Adipocyte (in vitro differentiated cells): ENCODE measurements around the gene UCKL1.
A peak's percentile ranks its signal among the peaks of the same experiment; 100 is the strongest.

Experiments
- DNase-seq: peaks from one replicate; pipeline ENCODE4 v3.0.0-alpha.2; 2015; ENCODE audit warnings: low read depth
- H3K27me3 ChIP-seq: replicated peaks from 2 replicates; pipeline ENCODE4 v1.7.0; 2013; ENCODE audit warnings: mild to moderate bottlenecking, low read length, moderate library complexity; ENCODE audit not compliant: control insufficient read depth, insufficient read depth
- H3K36me3 ChIP-seq: 2 replicates; pipeline ENCODE4 v1.7.0; 2013; ENCODE audit warnings: low read length, mild to moderate bottlenecking, moderate library complexity; ENCODE audit not compliant: control insufficient read depth, insufficient read depth, severe bottlenecking
- H3K4me1 ChIP-seq: 2 replicates; pipeline ENCODE4 v1.7.0; 2013; ENCODE audit warnings: mild to moderate bottlenecking, low read length, moderate library complexity; ENCODE audit not compliant: control insufficient read depth, insufficient read depth
- H3K4me3 ChIP-seq: 2 replicates; pipeline ENCODE4 v1.7.0; 2013; ENCODE audit warnings: mild to moderate bottlenecking, low read length, moderate library complexity
- H3K9ac ChIP-seq: 2 replicates; pipeline ENCODE4 v1.7.0; 2013; ENCODE audit warnings: mild to moderate bottlenecking, low read length, moderate library complexity
- H3K9me3 ChIP-seq: 2 replicates; pipeline ENCODE4 v1.7.0; 2013; ENCODE audit warnings: mild to moderate bottlenecking, low read length, moderate library complexity; ENCODE audit not compliant: control insufficient read depth

UCKL1 gene

DNA sequence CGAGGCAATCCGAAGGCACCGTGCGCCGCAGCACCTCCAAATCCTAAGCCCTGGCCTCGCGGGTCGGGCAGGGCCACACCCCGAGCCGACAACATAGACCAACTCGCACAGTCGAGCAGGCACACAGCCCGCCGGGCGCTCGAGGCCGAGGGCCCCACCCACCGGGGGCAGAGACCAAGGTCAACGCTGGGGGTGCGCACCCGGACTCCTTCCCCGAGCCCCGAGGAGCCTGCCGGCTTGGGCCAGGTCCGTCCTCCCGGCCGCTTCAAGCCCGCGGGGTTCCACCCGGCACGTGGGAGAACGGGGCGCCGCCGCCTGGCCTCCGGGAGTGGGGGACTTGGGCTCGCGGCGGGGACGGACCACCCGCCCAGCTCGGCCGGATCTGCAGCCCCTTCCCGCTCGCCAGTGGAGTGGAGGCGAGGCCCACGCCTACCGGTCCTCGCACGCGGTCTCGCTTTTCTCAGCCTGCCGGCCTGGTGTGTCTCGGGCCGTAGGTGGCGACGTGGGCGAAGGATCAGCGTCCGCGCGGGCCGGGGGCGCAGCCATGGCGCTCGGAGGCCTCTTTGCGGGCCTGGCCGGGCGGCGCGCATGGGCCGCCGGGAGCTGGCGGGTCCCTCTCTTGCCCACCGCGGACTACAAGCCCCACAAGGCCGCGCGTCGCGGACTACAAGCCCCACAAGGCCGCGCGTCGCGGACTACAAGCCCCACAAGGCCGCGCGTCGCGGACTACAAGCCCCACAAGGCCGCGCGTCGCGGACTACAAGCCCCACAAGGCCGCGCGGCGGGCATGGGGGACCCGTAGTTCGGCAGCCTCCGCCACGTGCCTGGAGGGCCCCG, at the start of gene UCKL1:
UCKL1 (minus strand) TSS at position 590 of the 837 bp plus-strand sequence; CDS start at position 546, 44 bp downstream.
- peak within 1 kb of the TSS; percentile 99 for H3K9ac ChIP-seq
- H3K4me1 ChIP-seq: peaks cover 42% of the 10 kb centered on the region
- no peaks in the 10 kb centered on the region for H3K27me3 ChIP-seq
- DNase-seq: peak; percentile 95
- peaks cover 15% of the 10 kb centered on the region for H3K36me3 ChIP-seq
- peak within 1 kb of the TSS; percentile 93 for H3K4me3 ChIP-seq
- H3K9me3 ChIP-seq: no peaks in the 10 kb centered on the region

- Histone ChIP-seq H3K36me3 (peaks cover 66% of the 10 kb centered on the region), H3K4me3 (no peak overlapping the region)
- DNase-seq: no peak
Observed at GRCh38 chr20:64005394-64005793, 49.2 kb upstream of the UCKL1 start.

DNA sequence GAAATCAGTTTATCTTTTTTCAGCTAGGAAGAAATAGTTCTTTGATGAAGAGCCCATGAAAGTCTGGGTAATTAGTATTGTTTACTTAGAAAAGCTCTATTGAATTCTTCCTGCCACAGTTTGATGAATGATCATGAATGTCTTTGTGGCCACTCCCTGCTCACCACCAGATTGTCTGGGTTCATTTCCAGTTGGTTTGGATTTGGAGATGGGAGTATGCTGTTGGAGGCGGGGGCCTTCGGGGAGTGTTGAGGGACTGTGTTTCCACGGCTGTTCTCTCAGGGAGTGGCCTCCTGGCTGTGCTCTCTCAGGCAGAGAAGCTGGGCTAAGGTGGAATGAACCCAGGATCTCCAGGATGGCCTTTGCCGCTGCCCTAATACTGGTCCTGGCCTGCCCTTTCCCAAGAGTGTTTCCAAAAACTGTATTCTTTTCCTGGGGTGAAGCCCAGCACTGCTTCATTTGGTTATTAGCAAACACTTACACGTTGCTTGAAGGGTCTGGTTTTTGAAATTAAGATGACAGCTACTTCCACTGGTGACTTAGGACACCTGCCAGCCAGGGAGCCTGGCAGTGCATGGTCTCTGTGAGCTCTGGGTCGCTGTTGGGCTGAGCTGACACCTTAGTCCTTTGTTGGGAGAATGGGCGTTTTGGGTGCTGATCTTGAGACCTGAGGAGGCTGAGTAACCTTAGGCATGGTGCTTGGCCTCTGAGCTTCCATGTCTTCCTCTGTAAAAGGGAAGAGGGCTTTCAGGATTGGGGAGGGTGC, 47.9 kb upstream of the UCKL1 start:
- DNase-seq: no peak
- Histone ChIP-seq H3K27me3 (no peaks in the 10 kb centered on the region), H3K9me3 (no peaks in the 10 kb centered on the region), H3K4me3 (no peak overlapping the region), H3K36me3 (peaks cover 69% of the 10 kb centered on the region), H3K9ac (no peak overlapping the region), H3K4me1 (peaks cover 10% of the 10 kb centered on the region)

More at GRCh38 chr20:64005394-64005793, 49.2 kb upstream of the UCKL1 start:
- no peaks in the 10 kb centered on the region for H3K27me3 ChIP-seq
- no peak overlapping the region for H3K9ac ChIP-seq
- H3K9me3 ChIP-seq: no peaks in the 10 kb centered on the region
- peaks cover 10% of the 10 kb centered on the region for H3K4me1 ChIP-seq

DNA sequence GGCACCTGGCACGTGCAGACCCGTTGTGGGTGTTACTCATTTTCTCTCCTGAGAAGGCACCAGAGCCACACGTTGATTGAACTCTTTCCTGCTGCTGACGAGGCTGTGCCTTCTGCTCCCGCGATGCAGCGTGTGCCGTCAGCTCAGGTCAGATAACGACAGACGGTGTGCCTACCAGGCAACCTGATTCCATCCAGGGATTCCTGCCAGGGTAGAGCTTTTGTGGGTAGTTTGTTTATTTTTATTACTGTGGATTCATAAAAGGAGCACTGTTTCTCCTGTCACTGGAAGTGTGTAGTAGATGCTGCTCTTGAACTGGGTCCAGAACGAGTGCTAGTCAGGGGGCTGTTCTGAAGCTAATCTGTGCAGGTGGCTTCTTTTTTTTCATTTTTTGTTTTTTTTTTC, 45.4 kb upstream of the UCKL1 start:
- H3K9ac ChIP-seq: no peak overlapping the region
- no peaks in the 10 kb centered on the region for H3K9me3 ChIP-seq
- H3K4me1 ChIP-seq: peaks cover 10% of the 10 kb centered on the region
- no peak for DNase-seq
- H3K4me3 ChIP-seq: no peak overlapping the region
- H3K27me3 ChIP-seq: no peaks in the 10 kb centered on the region
- H3K36me3 ChIP-seq: peaks cover 72% of the 10 kb centered on the region

GRCh38 chr20:64000906-64001305, 44.7 kb upstream of the UCKL1 start:
- Histone ChIP-seq H3K27me3 (no peaks in the 10 kb centered on the region), H3K4me3 (no peak overlapping the region), H3K4me1 (peaks cover 9% of the 10 kb centered on the region), H3K9me3 (no peaks in the 10 kb centered on the region), H3K9ac (no peak overlapping the region), H3K36me3 (peaks cover 76% of the 10 kb centered on the region)
- DNase-seq: no peak

- H3K9ac ChIP-seq: no peak overlapping the region
- DNase-seq: no peak
- peaks cover 20% of the 10 kb centered on the region for H3K4me1 ChIP-seq
- no peak overlapping the region for H3K4me3 ChIP-seq
- H3K27me3 ChIP-seq: no peaks in the 10 kb centered on the region
- peaks cover 32% of the 10 kb centered on the region for H3K36me3 ChIP-seq
- H3K9me3 ChIP-seq: no peaks in the 10 kb centered on the region
Observed at GRCh38 chr20:63982937-63983336, 26.7 kb upstream of the UCKL1 start.

DNA sequence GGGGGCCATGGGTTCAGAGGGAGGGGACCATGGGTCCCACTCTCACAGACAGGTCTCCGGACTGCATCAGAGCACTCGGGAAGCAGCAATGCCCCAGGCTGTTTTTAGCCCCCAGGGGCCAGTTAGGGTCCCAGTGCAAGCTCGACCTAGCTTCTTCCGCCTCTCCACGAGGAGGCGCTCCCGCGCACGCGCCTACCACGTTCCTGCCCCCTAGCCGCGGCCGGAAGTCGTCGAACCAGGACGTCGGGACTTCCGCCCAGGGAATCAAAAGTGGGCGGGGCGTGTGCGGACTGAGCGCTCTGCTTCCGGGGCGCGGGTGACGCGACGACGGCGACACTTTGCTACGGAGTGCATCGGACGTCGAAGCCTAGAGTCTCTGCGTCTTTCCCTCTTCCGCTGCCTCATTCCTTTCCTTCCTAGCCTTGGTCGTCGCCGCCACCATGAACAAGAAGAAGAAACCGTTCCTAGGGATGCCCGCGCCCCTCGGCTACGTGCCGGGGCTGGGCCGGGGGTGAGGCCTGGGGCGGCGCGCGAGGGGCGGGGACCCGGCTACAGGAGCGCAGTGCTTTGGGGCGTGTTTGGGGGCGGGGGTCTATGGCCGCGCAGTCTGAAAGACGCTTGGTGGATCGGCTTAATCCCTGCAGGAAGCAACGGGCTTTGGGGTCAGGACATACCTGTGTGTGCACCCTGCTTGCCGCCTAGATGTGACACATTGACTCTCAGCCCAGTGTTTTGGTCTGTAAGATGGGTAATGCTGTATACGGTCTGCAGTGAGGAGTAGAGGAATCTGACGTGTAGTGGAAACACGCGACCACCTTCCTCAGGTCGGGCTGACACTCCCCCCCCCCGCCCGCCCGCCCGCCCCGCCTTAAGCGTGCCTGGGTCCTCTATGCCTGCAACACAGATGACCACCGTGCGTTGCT, 24.9 kb upstream of the UCKL1 start, which contains the start of gene PRPF6:
PRPF6 (plus strand) TSS at position 327 of the 923 bp plus-strand sequence; CDS start at position 441, 114 bp downstream.
- Histone ChIP-seq H3K9ac (peak within 1 kb of the TSS; percentile 88), H3K4me3 (peak within 1 kb of the TSS; percentile 87), H3K4me1 (peaks cover 20% of the 10 kb centered on the region), H3K36me3 (peaks cover 21% of the 10 kb centered on the region), H3K9me3 (no peaks in the 10 kb centered on the region), H3K27me3 (no peaks in the 10 kb centered on the region)
- DNase-seq: peak; percentile 99

- Histone ChIP-seq H3K36me3 (peaks cover 14% of the 10 kb centered on the region), H3K9me3 (no peaks in the 10 kb centered on the region), H3K9ac (peak overlapping the region; percentile 88), H3K27me3 (no peaks in the 10 kb centered on the region), H3K4me1 (peaks cover 20% of the 10 kb centered on the region), H3K4me3 (peak overlapping the region; percentile 87)
- no peak for DNase-seq
Observed at GRCh38 chr20:63980317-63980805, 24.1 kb upstream of the UCKL1 start.

GRCh38 chr20:63979557-63980316, 23.5 kb upstream of the UCKL1 start, which contains the start of gene SAMD10:
TSS of gene SAMD10 (minus strand) at chr20:63979642. CDS start at chr20:63979467, 175 bp downstream.
- H3K9ac ChIP-seq: peak within 1 kb of the TSS; percentile 88
- peak; percentile 51 for DNase-seq

GRCh38 chr20:63979229-63979556, 23.0 kb upstream of the UCKL1 start:
- Histone ChIP-seq H3K36me3 (peaks cover 3% of the 10 kb centered on the region), H3K4me1 (peaks cover 22% of the 10 kb centered on the region), H3K4me3 (peak overlapping the region; percentile 75), H3K9ac (peak overlapping the region; percentile 60), H3K9me3 (no peaks in the 10 kb centered on the region), H3K27me3 (no peaks in the 10 kb centered on the region)
- DNase-seq: no peak

More at GRCh38 chr20:63979557-63980316, 23.5 kb upstream of the UCKL1 start, which contains the start of gene SAMD10:
- Histone ChIP-seq H3K4me3 (peak within 1 kb of the TSS; percentile 87), H3K27me3 (no peaks in the 10 kb centered on the region), H3K4me1 (peaks cover 20% of the 10 kb centered on the region), H3K36me3 (peaks cover 7% of the 10 kb centered on the region), H3K9me3 (no peaks in the 10 kb centered on the region)
